GM21526 (cell line): ENCODE results near the gene CFAP58.
"Not testable (repeated sequence)": the region's sequence is repeated elsewhere in the genome, so short reads cannot be mapped to it uniquely, and the experiment has no call there.

Experiments
- ATAC-seq: cut with Tn5 transposase; IDR thresholded peaks from one replicate; pipeline ENCODE4 v1.9.1; 2021; ENCODE audit warnings: moderate library complexity; ENCODE audit not compliant: unreplicated experiment, low FRiP score

CFAP58 gene

DNA sequence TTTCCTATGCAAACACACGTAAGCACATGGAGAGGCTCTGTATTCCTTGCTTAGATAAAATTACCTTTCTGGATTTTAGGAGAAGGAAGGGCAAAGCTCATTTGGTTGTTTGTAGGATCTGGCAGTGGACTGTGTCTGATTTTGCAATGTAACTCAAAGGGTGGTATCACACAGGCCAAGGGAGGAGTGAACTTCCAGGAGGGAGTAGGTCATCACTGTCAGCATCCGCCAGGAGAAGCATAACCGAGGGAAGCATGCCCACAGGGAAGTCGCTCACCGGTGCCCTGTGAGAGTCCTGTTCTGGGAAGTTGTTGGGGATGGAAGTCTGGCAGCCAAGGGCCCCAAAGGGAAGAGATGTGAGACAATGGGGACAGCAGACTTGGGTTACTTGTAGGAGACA lies 74.4 kb downstream of the CFAP58 start:
- ATAC-seq, result no peak

DNA sequence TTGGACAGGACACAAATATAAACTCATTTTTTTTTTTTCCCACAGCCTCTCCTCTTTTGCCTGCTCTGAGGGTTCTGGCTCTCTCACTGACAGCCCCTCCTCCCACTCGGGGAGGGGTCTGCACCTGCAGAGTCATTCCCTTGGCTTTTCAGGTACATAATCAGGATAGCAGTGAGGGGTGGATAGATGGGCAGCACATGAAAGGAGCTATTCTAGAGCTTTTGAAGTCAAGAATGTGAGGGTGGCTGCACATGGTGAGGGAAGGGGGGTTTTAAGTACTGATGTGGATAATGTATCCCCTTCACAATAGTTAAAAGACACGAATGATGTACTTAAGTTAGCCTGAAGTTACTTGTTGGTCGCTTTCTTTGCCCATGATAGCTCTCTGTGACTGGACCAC lies 76.2 kb downstream of the CFAP58 start:
- no peak for ATAC-seq

DNA sequence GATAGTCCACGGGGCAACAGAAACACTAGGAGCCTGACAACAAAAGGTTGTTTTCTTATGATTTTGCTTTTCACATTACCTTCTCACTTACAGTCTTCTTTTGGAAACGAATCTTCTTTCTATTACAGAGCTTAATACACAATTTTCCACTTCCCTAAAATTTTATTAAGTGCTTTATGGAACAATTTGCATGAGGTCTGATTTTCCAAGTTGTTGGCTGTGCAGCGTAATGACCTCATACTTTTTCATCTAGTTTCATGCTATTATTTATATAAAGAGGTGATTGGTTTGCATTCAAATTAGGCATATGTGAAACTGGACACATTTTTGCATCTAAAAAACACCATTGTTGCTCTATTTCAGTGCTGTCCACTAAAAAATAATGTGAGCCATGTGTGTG lies 76.7 kb downstream of the CFAP58 start:
- ATAC-seq, result no peak

DNA sequence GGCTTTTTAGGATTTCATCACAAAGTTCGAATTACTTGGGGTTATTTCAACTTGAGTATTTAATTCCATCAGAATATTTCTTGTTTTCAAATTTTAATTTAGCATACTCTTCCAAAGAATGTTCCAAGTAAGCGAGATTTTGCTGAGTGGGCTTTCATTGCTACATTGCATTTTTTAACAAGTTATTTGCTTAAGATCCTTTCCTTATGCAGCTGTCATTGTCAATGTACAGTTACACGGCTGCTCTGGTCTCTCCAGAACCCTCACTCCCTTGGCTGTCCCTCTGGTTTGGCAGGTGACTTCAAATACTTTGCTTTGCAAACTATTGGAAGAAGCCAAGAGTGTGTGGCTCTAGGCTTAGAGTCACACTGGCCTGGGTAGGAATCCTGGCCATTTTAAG lies 80.0 kb downstream of the CFAP58 start:
- no peak for ATAC-seq

DNA sequence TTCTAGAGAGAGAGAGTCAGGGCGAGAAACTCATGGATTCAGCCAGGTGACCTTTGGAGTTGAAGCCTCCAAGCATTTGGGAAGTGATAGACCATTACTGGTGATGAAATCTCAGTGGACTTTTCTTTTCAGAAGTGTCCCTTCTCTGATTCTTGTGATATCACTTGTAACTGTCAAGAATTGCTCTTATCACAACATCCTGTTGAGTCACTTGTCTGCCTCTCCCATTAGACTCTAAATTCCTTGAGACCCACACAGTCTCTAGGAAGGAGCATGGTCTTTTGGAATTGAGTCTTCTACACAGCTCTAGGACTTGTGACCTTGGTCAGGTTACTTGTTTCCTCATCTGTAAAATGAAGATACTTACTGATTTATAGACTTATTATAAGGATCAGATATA lies 81.0 kb downstream of the CFAP58 start:
- ATAC-seq, result no peak

DNA sequence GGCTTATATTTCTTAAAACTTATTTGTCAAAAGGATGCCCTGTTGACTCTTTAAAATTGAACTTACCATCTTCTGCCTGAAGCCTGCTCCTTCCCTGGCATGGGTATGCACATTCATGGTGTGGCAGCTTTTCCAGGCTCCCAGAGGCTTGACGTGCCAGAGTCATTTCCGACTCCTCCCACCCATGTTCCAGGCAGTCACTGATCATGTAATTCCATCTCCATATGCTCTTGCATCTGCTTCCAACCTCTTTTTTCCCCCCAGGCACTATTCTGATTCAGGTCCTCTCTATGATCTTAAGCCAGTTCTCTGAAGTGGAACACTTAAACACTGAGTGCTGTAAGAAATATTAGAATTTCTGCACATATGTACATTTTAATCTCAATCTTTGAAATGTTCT lies 82.2 kb downstream of the CFAP58 start:
- no peak for ATAC-seq

DNA sequence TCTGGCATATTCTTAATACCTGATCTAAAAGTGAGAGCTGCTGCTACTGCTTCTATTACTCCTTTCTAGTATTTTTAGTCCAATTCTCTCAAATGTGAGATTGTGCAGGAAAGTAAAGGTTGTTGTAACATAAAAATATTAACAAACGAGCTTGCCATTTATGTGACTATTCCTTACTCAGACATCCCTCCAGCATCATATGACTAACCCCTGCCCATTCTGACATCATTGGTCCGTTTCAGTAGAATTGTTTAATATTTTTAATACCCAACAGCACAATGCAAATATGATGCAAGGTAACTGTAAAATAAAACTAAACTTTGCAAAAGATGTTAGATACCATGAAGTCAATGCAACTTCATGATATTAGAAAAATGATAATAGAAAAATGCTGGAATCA lies 83.6 kb downstream of the CFAP58 start:
- ATAC-seq, result no peak

DNA sequence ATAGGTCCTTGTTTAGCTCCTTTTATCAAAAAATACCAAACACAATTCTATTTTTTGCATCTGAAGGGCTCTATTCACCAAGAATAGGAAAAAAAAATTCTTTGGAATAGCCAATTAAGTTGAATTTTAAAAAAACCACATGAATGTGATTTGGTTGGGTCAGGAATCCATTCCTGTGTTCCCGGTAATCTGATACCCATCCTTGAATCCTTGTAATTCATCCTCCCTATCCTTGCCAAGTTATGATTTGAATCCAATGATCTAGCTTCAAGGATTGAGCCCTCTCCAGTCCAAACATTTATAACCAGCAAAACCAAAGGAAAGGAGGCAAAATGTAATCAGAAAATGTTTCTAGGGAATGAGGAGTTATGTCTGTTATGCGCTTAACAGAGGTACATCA lies 86.6 kb downstream of the CFAP58 start:
- ATAC-seq, result no peak

DNA sequence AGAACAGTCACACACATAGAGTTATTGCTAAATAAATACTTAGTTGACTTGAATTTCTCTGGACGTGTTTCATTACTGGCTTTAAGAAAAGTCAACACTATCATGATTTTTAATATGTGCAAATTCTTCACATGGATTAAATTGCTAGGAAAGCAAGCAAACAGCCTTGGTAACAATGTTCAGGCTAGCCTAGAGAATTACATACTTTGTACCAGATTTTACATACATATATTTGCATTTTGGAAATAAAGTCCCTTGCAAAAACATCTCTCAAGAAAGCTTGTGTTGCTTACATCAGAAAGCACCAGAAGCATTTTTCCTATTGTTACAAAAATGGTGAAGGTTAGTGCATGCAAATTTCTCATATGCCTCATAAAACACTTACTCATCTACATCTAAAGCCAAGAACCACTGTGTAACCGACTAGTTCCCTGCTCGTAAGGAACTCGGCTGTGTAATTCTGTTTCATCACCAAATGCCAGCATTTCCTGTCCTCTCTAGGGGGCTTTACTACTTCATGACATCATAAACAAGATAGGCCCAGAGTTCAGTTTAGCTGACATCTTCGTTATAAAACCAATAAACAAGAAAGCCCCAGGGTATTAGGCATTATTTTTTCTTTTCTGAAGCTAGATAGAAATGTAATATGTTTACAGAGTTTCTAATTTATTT lies 87.8 kb downstream of the CFAP58 start:
- ATAC-seq, result no peak

DNA sequence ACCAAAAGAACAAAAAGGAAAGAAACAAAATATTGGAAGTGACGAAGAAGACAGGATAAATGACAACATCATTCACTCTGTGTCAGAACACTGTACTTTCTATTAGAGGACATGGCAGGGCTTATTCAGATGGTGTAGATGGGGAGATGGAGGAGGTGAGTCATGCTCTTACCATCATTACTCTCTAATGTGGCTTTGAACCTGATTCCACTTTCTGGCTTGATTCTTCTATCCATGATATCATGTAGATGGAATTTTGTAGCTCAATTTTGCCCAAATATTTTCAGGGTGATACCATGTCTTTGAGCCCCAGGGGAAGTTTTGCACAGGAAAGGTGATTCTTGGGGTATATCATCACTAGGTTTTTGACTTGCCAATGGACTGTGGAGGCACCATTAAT lies 91.7 kb downstream of the CFAP58 start:
- ATAC-seq, result no peak

DNA sequence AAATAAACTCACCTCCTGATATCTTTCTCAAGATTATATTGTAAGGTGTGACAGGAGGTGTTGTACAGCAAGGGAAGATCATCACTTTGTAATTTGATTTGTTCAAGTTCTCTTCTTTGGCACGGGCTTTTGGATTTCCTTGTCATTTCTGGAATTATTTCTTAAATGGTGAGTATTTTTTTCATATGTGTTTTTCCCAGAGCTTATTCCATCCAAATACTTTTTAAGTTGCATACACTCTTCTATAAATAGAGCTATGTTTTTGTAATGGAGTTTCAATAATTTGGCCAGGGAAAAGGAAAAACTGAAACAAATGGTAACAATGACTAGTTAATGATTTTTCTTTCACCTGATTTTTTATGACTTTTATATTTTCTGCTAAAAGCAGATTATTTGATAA lies 92.5 kb downstream of the CFAP58 start:
- ATAC-seq, result no peak

DNA sequence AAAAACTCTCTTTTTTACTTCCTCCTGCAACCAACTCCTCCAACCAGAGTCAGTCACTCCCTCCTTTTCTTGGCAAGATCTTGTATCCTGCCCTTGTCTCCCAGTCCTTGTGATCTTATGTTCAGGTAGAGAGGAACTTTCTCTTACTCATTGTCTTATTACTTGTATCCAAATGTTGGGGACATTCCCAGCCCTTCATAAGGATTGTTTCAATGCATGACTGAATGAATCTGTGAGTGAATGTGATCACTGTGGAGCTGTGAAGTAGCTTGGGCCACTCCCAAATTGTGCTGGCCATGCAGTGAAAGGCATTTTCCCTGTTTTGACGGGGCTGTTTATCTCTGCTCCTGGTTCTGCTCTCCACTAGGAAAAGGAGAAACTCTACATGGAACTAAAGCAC lies 93.7 kb downstream of the CFAP58 start:
- no peak for ATAC-seq

DNA sequence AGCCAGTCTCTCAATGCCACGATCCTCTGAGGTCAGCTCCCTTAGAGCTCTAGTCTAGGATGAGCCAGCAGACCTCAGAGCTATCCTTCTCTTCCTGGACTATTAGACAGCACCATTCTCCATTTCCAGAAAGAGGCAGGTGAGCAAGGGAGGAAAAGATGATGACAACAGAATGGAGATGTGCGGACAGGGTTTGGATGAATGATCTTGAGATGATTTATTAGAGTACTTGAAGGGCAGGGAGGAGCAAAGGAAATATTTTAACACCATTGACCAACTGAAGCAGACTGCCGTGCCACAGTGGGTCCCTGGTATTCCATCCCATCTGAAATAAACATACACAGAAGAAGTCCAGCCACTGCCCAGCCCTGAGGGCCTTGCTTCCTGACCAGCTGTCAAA lies 94.3 kb downstream of the CFAP58 start:
- ATAC-seq, result no peak

DNA sequence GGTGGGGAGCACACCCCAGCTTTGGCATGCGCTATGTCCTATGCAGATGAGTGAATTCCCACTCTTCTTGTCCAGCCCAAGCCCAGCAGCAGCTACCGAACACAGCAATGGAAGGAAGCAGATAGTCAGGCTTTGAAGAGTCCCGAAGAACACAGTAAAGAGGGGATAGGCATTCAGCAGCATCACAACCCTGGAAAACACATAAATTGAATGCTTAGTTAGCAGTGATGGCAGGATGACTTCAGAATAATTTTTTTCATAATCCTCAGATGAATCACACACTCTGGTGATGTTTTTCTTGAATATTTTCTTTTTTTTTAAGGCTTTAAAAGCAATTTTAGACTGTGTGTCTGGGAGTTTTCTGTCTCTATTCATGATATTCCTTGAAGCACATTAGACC lies 95.8 kb downstream of the CFAP58 start:
- ATAC-seq, result no peak

DNA sequence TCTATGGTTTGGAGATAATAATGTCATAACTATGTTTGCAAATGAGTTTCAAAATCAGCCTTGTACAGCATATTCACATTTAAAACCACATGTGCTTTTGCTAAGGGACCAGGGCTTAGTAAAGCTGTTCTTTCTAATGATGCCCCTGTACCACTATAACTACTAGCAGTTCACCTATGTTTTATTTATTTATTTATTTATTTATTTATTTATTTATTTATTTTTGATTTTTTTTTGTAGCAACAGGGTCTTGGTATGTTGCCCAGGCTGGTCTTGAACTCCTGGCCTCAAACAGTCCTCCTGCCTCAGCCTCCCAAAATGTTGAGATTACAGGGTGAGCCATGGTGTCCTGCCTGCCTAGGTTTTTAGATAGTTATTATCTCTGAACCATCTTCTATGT lies 96.9 kb downstream of the CFAP58 start:
- ATAC-seq, result no peak

DNA sequence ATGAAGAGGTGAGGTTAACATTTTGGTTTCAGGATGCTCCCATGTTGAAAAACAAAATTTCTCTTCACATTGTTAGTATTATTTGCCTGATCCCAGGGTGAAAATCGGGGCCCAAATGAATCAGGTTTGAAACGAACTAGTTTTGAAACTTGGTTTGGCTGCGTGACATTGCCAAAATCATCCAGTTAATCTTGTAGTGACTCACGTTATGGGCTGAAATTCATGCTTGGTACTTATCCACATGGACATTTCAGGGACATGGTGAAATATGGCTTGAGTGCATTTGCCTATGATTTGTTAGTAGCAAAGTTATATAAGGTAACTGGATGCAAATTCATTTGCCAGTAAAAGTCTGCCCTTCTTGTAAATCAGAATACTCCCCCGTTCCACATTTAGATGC lies 97.3 kb downstream of the CFAP58 start:
- no peak for ATAC-seq

DNA sequence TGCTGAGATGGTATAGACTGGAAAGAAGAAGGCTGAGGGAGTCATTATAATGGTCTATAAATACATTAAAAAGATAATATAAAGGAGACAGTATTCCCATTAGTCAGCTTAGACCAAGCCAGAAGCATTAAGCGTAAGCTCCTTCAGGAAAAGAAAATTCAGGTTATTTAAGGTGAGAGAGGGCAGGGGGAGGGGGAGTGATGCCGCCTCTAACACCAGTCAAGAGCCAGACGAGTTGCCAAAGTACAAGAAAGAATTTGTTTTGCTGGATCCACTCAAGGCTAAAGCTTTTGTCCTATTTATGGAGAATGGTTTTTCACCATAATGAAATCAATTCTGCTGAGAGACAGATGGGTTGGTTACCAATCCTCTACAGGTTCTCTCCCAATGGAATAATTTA lies 99.3 kb downstream of the CFAP58 start:
- no peak for ATAC-seq

DNA sequence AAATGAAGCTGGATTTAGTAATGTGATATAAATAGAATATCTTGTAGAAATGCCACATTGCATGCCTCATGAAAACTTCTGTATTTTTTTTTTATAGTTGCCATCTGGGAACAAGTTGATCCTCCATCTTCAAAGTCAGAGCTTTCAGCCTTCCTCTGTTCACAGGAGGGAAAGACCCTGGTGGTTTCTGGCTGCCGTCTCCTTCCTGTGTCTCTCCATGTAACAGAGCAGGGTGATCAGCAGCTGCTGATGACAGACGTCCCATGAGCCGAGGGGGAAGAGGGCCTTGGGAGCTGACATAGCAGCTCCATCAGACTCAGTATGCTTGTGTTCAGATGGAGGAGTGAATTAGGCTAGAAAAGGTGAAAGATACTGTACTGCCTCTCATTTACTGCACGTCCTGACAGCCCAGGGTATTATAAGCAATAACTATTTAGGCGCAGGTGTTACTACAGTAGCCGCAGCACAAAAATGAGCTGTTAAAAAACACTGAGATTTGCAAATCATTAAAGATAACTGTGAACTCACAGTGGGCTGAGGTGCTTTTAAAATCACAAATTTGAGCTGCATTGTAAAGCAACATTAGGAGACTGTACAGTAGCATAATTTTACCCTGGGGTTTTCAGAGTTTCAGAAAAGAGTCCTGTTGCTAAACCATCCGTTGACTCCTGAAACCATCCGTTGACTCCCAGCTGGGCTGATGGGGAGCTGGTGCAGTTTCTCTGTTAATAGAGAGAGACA lies 103.3 kb downstream of the CFAP58 start:
- no peak for ATAC-seq

DNA sequence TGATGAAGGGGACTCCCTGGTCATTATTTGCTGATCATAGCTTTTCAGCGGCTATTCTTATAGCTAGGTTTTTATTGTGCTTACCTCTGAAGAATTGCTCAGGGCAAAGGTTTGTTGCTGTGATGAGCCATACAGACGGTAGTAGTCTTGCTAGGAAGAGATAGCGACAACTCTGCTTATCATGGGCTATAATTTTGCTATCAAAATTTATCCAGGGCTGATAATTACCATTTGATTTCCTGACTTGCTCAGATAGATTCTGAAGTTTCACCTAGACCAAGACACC lies 103.9 kb downstream of the CFAP58 start:
- no peak for ATAC-seq

DNA sequence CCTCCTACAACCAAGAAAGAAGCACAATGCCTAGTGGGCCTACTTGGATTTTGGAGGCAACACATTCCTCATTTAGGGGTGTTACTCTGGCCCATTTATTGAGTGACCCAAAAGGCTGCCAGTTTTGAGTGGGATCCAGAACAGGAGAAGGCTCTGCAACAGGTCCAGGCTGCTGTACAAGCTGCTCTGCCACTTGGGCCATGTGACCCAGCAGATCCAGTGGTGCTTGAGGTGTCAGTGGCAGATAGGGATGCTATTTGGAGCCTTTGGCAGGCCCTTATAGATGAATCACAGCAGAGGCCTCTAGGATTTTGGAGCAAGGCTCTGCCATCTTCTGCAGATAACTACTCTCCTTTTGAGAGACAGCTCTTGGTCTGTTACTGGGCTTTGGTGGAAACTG lies 111.9 kb downstream of the CFAP58 start:
- ATAC-seq, result not testable (repeated sequence)

DNA sequence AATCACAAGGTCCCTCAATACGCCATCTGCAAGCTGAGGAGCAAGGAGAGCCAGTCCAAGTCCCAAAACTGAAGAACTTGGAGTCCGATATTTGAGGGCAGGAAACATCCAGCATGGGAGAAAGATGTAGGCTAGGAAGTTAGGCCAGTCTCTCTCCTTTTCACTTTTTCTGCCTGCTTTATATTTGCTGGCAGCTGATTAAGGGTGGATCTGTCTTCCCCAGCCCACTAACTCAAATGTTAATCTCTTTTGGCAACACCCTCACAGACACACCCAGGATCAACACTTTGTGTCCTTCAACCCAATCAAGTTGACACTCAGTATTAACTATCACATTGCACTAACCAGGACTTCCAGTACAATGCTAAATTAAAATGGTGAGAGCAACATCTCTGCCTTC lies 115.2 kb downstream of the CFAP58 start:
- not testable (repeated sequence) for ATAC-seq

DNA sequence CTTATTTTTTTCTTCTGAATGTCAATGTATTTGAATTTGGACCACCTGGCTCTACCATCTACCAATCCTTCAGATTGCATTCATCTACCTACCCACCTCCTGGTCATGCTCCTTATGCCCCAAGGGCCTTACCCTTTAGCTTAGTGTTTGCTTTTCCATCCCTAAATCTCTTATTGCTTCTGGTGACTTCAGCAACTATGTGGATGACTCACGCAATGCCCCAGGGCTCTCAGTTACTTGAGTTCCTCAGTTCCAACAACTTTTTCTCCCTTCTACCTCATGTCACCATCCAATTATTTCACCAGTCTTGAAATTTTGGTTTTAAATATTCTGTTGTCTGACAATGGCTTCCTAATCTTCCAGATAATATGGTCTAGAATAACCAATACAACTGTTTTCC lies 118.9 kb downstream of the CFAP58 start:
- ATAC-seq, result no peak
